Central memory CD8-positive, alpha-beta T cell (primary cell): ENCODE data around the gene TMCO4.
"Not testable (repeated sequence)": the region's sequence is repeated elsewhere in the genome, so short reads cannot be mapped to it uniquely, and the experiment has no call there.

Experiments
- ATAC-seq: fragments of 150-1000 bp; cut with Tn5 transposase; replicated peaks from 2 replicates; pipeline ENCODE4 v1.10.0; 2022; ENCODE audit warnings: mild to moderate bottlenecking, moderate FRiP score, moderate number of reproducible peaks; ENCODE audit not compliant: poor library complexity, severe bottlenecking; ENCODE audit errors: extremely low read depth
- DNase-seq, 2 donors: peaks; one replicate each; pipeline ENCODE4 v3.0.0; 2021; ENCODE audit warnings: low spot score in 2 of 2
- H3K27ac Mint-ChIP-seq: one replicate; pipeline ENCODE4 v1.8.0; 2022; ENCODE audit warnings: low read depth, mild to moderate bottlenecking, moderate library complexity, mixed read lengths
- H3K27me3 Mint-ChIP-seq: one replicate; pipeline ENCODE4 v1.8.0; 2022; ENCODE audit warnings: mixed read lengths
- H3K36me3 Mint-ChIP-seq: one replicate; pipeline ENCODE4 v1.8.0; 2022; ENCODE audit warnings: mild to moderate bottlenecking, moderate library complexity, mixed read lengths; ENCODE audit not compliant: insufficient read depth
- H3K4me1 Mint-ChIP-seq: one replicate; pipeline ENCODE4 v1.8.0; 2022; ENCODE audit warnings: mixed read lengths
- H3K4me3 Mint-ChIP-seq: one replicate; pipeline ENCODE4 v1.8.0; 2022; ENCODE audit warnings: mild to moderate bottlenecking, moderate library complexity, mixed read lengths
- H3K9me3 Mint-ChIP-seq: one replicate; pipeline ENCODE4 v1.8.0; 2022; ENCODE audit warnings: mixed read lengths

The TMCO4 gene

DNA sequence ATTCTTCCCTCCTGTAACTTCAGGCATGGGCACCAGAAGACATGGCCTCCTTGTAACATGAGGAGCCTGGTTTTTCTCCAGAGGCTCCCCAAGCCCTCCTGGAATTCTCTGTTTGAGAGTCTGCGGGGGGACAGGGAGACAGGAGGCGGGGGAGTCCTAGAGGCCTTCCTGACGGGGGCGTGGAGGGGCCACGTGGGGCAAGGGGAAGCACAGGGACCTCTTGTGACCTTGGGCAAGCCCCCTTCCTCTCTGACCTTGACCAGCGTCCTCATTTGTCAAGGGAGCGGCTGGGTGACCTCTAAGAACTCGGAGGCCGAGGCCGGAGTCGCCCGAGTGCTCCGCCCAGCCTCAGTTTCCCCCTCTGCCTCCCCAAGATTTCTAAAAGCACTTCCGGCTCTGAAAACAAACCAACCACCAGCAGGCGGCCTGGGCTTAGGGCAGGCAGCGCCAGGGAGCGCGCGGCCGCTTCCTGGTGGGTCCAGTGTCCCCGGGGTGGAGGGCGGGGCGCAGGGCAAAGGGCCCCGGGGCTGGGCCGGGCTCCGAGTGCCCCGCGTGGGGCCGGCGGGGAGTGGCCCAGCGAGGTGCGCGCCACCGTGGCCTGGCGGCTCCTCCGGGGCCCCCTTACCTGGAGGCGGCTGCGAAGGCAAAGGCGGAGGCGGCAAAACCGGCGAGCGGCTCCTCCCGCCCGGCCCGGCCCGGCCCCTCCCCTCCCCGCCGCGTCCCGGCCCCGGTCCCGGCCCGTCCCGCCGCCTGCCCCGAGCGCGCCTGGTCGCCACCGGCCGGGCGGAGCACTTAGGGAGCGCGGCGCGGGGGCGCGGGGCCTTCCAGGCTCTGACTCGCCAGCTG lies at the start of gene TMCO4:
Gene TMCO4 (minus strand): TSS at position 687 of the 846 bp plus-strand sequence. CDS start 19,158 bp downstream, outside the sequence.
- H3K36me3 Mint-ChIP-seq = peaks cover 7% of the 10 kb centered on the region
- ATAC-seq = peak; percentile 65
- H3K27ac Mint-ChIP-seq = peak within 1 kb of the TSS; percentile 94
- peaks cover 32% of the 10 kb centered on the region for H3K4me1 Mint-ChIP-seq
- H3K4me3 Mint-ChIP-seq = peak within 1 kb of the TSS; percentile 91
- DNase-seq = peak; percentile 27 to 35
- no peaks in the 10 kb centered on the region for H3K27me3 Mint-ChIP-seq
- H3K9me3 Mint-ChIP-seq = no peaks in the 10 kb centered on the region

DNA sequence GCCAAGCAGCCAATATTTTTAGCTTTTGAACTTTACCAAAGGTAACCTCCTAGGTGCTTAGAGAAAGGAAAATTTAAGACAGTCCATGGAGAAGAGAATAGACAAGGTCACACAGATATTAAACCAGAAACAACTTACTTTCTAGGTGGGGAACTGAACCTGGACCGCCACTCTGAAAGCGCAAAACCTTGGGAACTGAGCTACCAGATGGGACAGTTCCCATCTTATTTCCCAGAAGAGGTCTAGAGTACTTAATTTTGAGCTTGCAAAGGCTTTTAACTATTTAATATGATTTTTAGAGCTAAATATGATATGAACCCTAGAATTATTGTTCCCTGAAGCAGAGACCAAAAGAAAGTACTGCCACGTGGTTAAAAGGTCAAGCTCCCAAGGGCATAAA lies 49.6 kb upstream of the TMCO4 start:
- not testable (repeated sequence) for H3K4me1 Mint-ChIP-seq, H3K9me3 Mint-ChIP-seq

GRCh38 chr1:19847334-19847733 lies 47.6 kb upstream of the TMCO4 start:
- not testable (repeated sequence) for ATAC-seq, H3K27ac Mint-ChIP-seq, H3K36me3 Mint-ChIP-seq, H3K4me1 Mint-ChIP-seq, DNase-seq, H3K9me3 Mint-ChIP-seq, H3K4me3 Mint-ChIP-seq
- H3K27me3 Mint-ChIP-seq = peaks cover 32% of the 10 kb centered on the region

More for the DNA sequence above, 49.6 kb upstream of the TMCO4 start:
- not testable (repeated sequence) for DNase-seq, H3K27ac Mint-ChIP-seq, ATAC-seq, H3K4me3 Mint-ChIP-seq, H3K36me3 Mint-ChIP-seq
- H3K27me3 Mint-ChIP-seq = peaks cover 42% of the 10 kb centered on the region

DNA sequence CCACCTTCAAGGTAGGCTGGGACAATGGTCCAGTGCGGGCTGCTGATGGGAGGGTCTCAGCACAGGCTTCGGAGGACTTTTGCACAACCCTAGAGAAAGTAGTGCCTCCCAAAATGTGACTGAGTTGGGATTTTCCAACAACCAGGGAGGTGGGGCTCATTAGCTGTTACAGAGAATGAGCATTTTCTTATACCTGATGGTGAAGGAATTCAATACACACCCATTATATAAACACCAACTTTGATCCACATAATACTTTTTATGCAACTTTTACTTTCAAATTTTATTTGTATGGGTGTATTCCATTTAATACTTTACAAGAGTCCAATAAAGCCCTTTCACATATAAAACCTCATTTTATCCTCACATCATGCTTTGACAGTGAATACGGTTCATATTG lies 46.6 kb upstream of the TMCO4 start:
- Mint-ChIP-seq H3K4me3 (no peak overlapping the region), H3K27ac (no peak overlapping the region), H3K4me1 (no peaks in the 10 kb centered on the region), H3K9me3 (no peaks in the 10 kb centered on the region), H3K27me3 (peaks cover 32% of the 10 kb centered on the region), H3K36me3 (no peaks in the 10 kb centered on the region)
- ATAC-seq = no peak
- no peak for DNase-seq

DNA sequence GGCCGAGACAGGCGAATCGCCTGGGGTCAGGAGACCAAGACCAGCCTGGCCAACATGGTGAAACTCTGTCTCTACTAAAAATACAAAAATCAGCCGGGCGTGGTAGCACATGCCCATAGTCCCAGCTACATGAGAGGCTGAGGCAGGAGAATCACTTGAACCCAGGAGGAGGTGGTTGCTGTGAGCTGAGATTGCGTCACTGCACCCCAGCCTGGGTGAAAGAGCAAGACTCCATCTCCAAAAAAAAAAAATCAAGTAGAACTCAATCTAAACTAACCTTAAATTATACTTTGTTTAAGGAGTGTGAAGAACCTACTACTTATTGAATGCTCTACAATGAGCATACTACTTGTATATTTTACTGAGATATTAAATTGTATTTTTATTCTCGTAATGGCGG lies 45.8 kb upstream of the TMCO4 start:
- Mint-ChIP-seq H3K9me3 (no peaks in the 10 kb centered on the region), H3K27ac (no peak overlapping the region)

DNA sequence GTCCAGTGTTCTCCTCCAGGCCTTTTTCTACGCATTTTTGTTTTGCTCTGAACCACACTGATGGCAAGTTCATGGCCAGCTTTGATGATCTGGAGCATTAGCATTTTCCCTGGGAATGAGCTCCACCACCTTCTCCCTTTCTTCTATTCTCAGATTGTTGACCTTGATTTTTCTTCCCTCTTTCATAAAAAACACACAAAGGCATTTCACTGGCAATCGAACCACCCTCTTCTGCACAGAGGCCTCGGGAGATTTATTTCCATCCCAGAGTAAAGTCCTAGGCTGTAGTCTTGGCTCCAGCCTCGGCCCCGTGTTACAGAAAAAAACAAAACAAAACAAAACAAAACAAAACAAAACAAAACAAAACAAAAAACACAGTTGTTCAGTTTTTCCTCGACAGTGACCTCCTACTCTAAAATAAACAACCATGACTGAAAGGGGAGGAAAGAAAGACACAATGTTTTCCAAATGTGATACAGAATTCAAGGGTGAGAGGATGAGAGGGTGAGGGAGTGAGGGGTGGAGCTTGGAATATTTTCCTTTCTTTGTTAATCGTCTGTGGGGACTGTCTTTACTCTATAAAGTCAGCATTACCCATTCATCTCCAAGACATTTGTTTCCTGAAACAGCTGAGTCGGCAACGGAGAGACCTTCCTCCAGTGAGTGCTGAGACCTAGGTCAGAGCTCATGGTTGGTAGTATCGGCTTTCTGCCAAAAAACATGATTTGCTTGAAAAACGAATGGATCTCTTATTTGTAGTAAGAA lies 45.2 kb upstream of the TMCO4 start:
- no peaks in the 10 kb centered on the region for H3K9me3 Mint-ChIP-seq
- no peak overlapping the region for H3K27ac Mint-ChIP-seq
- DNase-seq (no peak), ATAC-seq (no peak)
- no peaks in the 10 kb centered on the region for H3K4me1 Mint-ChIP-seq
- H3K27me3 Mint-ChIP-seq = peaks cover 32% of the 10 kb centered on the region
- no peak overlapping the region for H3K4me3 Mint-ChIP-seq
- H3K36me3 Mint-ChIP-seq = no peaks in the 10 kb centered on the region

More for the DNA sequence above, 45.8 kb upstream of the TMCO4 start:
- no peak for ATAC-seq
- Mint-ChIP-seq H3K4me1 (no peaks in the 10 kb centered on the region), H3K4me3 (no peak overlapping the region), H3K36me3 (no peaks in the 10 kb centered on the region), H3K27me3 (peaks cover 32% of the 10 kb centered on the region)
- DNase-seq = no peak

- Mint-ChIP-seq H3K27me3 (peaks cover 40% of the 10 kb centered on the region), H3K9me3 (no peaks in the 10 kb centered on the region), H3K36me3 (no peaks in the 10 kb centered on the region), H3K27ac (no peak overlapping the region), H3K4me1 (no peaks in the 10 kb centered on the region), H3K4me3 (no peak overlapping the region)
- DNase-seq = no peak
- ATAC-seq = no peak
These were observed 40.5 kb upstream of the TMCO4 start for GRCh38 chr1:19840228-19840627.

GRCh38 chr1:19837866-19838265 lies 38.1 kb upstream of the TMCO4 start:
- Mint-ChIP-seq H3K27me3 (peaks cover 44% of the 10 kb centered on the region), H3K9me3 (no peaks in the 10 kb centered on the region), H3K36me3 (no peaks in the 10 kb centered on the region), H3K4me1 (no peaks in the 10 kb centered on the region), H3K27ac (no peak overlapping the region), H3K4me3 (no peak overlapping the region)
- no peak for DNase-seq
- ATAC-seq = no peak

DNA sequence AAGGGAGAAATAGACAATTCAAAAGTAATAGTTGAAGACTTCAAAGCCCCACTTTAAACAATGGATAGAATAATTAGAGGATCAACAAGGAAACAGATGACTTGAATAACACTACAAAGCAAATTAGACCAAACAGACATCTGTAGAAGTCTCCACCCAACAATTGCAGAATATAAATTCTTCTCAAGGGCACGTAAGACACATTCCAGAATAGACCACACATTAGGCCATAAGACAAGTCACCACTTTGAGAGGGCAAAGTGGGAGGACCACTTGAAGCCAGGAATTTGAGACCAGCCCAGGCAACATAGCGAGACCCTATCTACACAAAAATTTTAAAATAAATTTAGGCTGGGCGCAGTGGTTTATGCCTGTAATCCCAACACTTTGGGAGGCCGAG lies 35.9 kb upstream of the TMCO4 start:
- H3K27me3 Mint-ChIP-seq = peaks cover 67% of the 10 kb centered on the region
- DNase-seq (no peak), ATAC-seq (no peak)
- no peaks in the 10 kb centered on the region for H3K9me3 Mint-ChIP-seq
- no peaks in the 10 kb centered on the region for H3K36me3 Mint-ChIP-seq
- H3K27ac Mint-ChIP-seq = no peak overlapping the region
- no peaks in the 10 kb centered on the region for H3K4me1 Mint-ChIP-seq
- no peak overlapping the region for H3K4me3 Mint-ChIP-seq

GRCh38 chr1:19831441-19831840 lies 31.7 kb upstream of the TMCO4 start:
- H3K9me3 Mint-ChIP-seq = no peaks in the 10 kb centered on the region
- peaks cover 83% of the 10 kb centered on the region for H3K27me3 Mint-ChIP-seq
- H3K36me3 Mint-ChIP-seq = no peaks in the 10 kb centered on the region
- no peaks in the 10 kb centered on the region for H3K4me1 Mint-ChIP-seq
- no peak overlapping the region for H3K4me3 Mint-ChIP-seq
- ATAC-seq (no peak), DNase-seq (no peak)
- H3K27ac Mint-ChIP-seq = no peak overlapping the region

DNA sequence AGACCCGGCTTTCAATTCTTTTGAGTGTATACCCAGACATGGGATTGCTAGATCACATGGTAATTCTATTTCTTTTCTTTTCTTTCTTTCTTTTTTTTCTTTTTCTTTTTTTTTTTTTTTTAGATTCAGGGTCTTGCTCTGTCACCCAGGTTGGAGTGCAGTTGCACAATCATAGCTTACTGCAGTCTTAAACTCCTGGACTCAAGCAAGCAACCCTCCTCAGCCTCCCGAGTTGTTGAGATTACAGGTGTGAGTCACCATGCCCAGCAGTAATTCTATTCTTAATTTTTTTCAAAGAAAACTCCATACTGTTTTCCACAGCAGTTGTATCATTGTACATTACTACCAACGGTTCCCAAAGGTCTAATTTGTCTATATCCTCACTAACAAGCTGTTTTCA lies 28.8 kb upstream of the TMCO4 start:
- Mint-ChIP-seq H3K27me3 (peaks cover 72% of the 10 kb centered on the region), H3K9me3 (no peaks in the 10 kb centered on the region), H3K27ac (no peak overlapping the region), H3K36me3 (no peaks in the 10 kb centered on the region), H3K4me3 (no peak overlapping the region), H3K4me1 (no peaks in the 10 kb centered on the region)
- no peak for DNase-seq
- no peak for ATAC-seq

GRCh38 chr1:19825298-19825697 lies 25.6 kb upstream of the TMCO4 start:
- H3K4me3 Mint-ChIP-seq = no peak overlapping the region
- H3K27ac Mint-ChIP-seq = no peak overlapping the region
- H3K27me3 Mint-ChIP-seq = peaks cover 41% of the 10 kb centered on the region
- no peaks in the 10 kb centered on the region for H3K4me1 Mint-ChIP-seq
- ATAC-seq = no peak
- DNase-seq = no peak
- H3K9me3 Mint-ChIP-seq = no peaks in the 10 kb centered on the region
- H3K36me3 Mint-ChIP-seq = no peaks in the 10 kb centered on the region

- Mint-ChIP-seq H3K4me3 (no peak overlapping the region), H3K27ac (no peak overlapping the region), H3K27me3 (peaks cover 34% of the 10 kb centered on the region), H3K36me3 (peaks cover 3% of the 10 kb centered on the region), H3K9me3 (no peaks in the 10 kb centered on the region), H3K4me1 (no peaks in the 10 kb centered on the region)
- DNase-seq (no peak), ATAC-seq (no peak)
These were observed 24.8 kb upstream of the TMCO4 start for GRCh38 chr1:19824541-19824940.
